ENCODE measurements around the gene CLPX.
"Not testable (repeated sequence)": the region's sequence is repeated elsewhere in the genome, so short reads cannot be mapped to it uniquely, and the experiment has no call there.

CLPX gene

GRCh38 chr15:65165875-65166274 lies 19.3 kb downstream of the CLPX start:
- DNase-seq = no peak

GRCh38 chr15:65164139-65164538 lies 21.0 kb downstream of the CLPX start:
- DNase-seq = no peak

GRCh38 chr15:65163041-65163440 lies 22.1 kb downstream of the CLPX start:
- DNase-seq = no peak

GRCh38 chr15:65156692-65157091 lies 28.4 kb downstream of the CLPX start:
- no peak for DNase-seq

GRCh38 chr15:65154720-65155119 lies 30.4 kb downstream of the CLPX start:
- no peak for DNase-seq

GRCh38 chr15:65147902-65148301 lies 37.2 kb downstream of the CLPX start:
- no peak for DNase-seq

GRCh38 chr15:65146438-65146837 lies 38.7 kb downstream of the CLPX start:
- DNase-seq = no peak

GRCh38 chr15:65138631-65139030 lies 46.5 kb downstream of the CLPX start:
- DNase-seq = not testable (repeated sequence)

- DNase-seq = not testable (repeated sequence)
Measured at GRCh38 chr15:65137893-65138292, 47.2 kb downstream of the CLPX start.

GRCh38 chr15:65137089-65137488 lies 48.1 kb downstream of the CLPX start:
- not testable (repeated sequence) for DNase-seq

GRCh38 chr15:65134538-65134937 lies 50.6 kb downstream of the CLPX start:
- no peak for DNase-seq

GRCh38 chr15:65133548-65134200 lies 51.5 kb downstream of the CLPX start, which contains the start of gene PDCD7:
Gene PDCD7, minus strand, starts transcription at chr15:65133808. Its CDS starts 27 bp downstream, at chr15:65133781.
- DNase-seq = peak; percentile 66

- peak; percentile 6 for DNase-seq
Measured at GRCh38 chr15:65132878-65133547, 52.1 kb downstream of the CLPX start.

GRCh38 chr15:65130941-65131340 lies 54.2 kb downstream of the CLPX start:
- no peak for DNase-seq

GRCh38 chr15:65115542-65115941 lies 69.6 kb downstream of the CLPX start:
- no peak for DNase-seq

GRCh38 chr15:65115086-65115485 lies 70.1 kb downstream of the CLPX start, which contains the start of gene UBAP1L:
Gene UBAP1L, minus strand, starts transcription at chr15:65115200. Its CDS starts 8,985 bp downstream, at chr15:65106215.
- DNase-seq = no peak

GRCh38 chr15:65110676-65111292 lies 74.4 kb downstream of the CLPX start:
- no peak for DNase-seq

- no peak for DNase-seq
Measured at GRCh38 chr15:65106011-65106590, 79.0 kb downstream of the CLPX start.

GRCh38 chr15:65105038-65105437 lies 80.1 kb downstream of the CLPX start:
- DNase-seq = no peak

- no peak for DNase-seq
Measured at GRCh38 chr15:65102912-65103311, 82.2 kb downstream of the CLPX start.

GRCh38 chr15:65101891-65102708 lies 83.0 kb downstream of the CLPX start:
- no peak for DNase-seq

GRCh38 chr15:65101411-65101890 lies 83.7 kb downstream of the CLPX start:
- peak; percentile 24 for DNase-seq

Measured in T-helper 9 cell (primary cell).